SK-N-SH (cell line): ENCODE measurements around the gene MAP4K1.

Experiments
- CHD2 ChIP-seq: fragments of 150-350 bp; IDR thresholded peaks from 2 replicates; pipeline ENCODE4 v1.6.1; 2018; ENCODE audit warnings: low read length; ENCODE audit not compliant: partially characterized antibody
- EP300 ChIP-seq, 2 experiments: IDR thresholded peaks; 2 replicates each; pipeline versions ENCODE4 v1.4.0 to v1.6.1; 2012; ENCODE audit warnings: borderline replicate concordance in 1 of 2, low read depth in 1 of 2, low read length in 1 of 2
- EZH2phosphoT487 ChIP-seq: fragments of 200-600 bp; sonication (generic); IDR thresholded peaks from 2 replicates; pipeline ENCODE4 v1.6.1; 2017; ENCODE audit warnings: low read depth, mixed run types, mild to moderate bottlenecking, antibody characterized with exemption, moderate library complexity, borderline replicate concordance
- FOXM1 ChIP-seq: IDR thresholded peaks from 2 replicates; pipeline ENCODE4 v1.4.0; 2012; ENCODE audit warnings: low read depth, mild to moderate bottlenecking
- JUND ChIP-seq: IDR thresholded peaks from 2 replicates; pipeline ENCODE4 v1.4.0; 2012
- MEF2A ChIP-seq: IDR thresholded peaks from 2 replicates; pipeline ENCODE4 v1.4.0; 2012; ENCODE audit warnings: low read depth, borderline replicate concordance
- POLR2AphosphoS5 ChIP-seq: IDR thresholded peaks from 2 replicates; pipeline ENCODE4 v1.6.1; 2012; ENCODE audit warnings: low read depth, low read length
- RAD21 ChIP-seq: IDR thresholded peaks from 2 replicates; pipeline ENCODE4 v1.6.1; 2012; ENCODE audit warnings: mild to moderate bottlenecking, low read length
- RCOR1 ChIP-seq: fragments of 150-350 bp; IDR thresholded peaks from 2 replicates; pipeline ENCODE4 v1.6.1; 2017; ENCODE audit warnings: antibody characterized with exemption, low read length
- SMC3 ChIP-seq: IDR thresholded peaks from 2 replicates; pipeline ENCODE4 v1.6.1; 2012; ENCODE audit warnings: low read depth, low read length, improper control_type of control experiment
- YY1 ChIP-seq: IDR thresholded peaks from 2 replicates; pipeline ENCODE4 v1.4.0; 2012; ENCODE audit warnings: low read depth, mild to moderate bottlenecking
- TF ChIP-seq, protein P1 (sequence below): fragments of 200-600 bp; sonication (generic); IDR thresholded peaks from 2 replicates; pipeline ENCODE4 v1.6.1; 2017; ENCODE audit warnings: antibody characterized with exemption, mild to moderate bottlenecking, moderate library complexity
- TF ChIP-seq, protein P2 (sequence below): IDR thresholded peaks from 2 replicates; pipeline ENCODE4 v1.6.1; 2012; ENCODE audit warnings: mild to moderate bottlenecking, low read depth, low read length, moderate library complexity
- TF ChIP-seq, protein P3 (sequence below): IDR thresholded peaks from 2 replicates; pipeline ENCODE4 v1.4.0; 2012; ENCODE audit warnings: low read depth, borderline replicate concordance

DNA sequence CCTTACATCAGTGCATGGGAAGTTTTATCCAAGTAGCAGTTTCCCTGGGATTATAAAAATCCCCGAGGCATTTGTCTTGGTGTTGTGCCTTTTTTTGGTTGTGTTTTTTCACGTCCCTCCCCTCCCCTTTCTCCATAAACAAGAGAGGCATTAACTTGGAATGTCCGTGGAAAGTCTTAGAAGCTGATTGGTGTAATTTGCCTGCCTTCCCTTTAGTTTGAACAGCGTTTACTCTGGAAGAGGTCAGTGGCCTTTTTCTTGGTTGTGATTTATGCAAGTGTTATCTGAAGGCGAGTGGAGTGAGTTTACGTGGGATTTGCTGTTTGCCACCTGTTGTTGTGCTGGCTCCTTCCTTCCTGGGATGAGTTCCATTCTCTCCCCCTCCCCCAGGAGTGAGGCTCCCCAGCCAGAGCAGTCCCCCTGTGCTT lies 36.9 kb upstream of the MAP4K1 start:
- TF ChIP-seq CHD2: no peak
- TF ChIP-seq, protein P1, sequence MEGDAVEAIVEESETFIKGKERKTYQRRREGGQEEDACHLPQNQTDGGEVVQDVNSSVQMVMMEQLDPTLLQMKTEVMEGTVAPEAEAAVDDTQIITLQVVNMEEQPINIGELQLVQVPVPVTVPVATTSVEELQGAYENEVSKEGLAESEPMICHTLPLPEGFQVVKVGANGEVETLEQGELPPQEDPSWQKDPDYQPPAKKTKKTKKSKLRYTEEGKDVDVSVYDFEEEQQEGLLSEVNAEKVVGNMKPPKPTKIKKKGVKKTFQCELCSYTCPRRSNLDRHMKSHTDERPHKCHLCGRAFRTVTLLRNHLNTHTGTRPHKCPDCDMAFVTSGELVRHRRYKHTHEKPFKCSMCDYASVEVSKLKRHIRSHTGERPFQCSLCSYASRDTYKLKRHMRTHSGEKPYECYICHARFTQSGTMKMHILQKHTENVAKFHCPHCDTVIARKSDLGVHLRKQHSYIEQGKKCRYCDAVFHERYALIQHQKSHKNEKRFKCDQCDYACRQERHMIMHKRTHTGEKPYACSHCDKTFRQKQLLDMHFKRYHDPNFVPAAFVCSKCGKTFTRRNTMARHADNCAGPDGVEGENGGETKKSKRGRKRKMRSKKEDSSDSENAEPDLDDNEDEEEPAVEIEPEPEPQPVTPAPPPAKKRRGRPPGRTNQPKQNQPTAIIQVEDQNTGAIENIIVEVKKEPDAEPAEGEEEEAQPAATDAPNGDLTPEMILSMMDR: no peak
- TF ChIP-seq POLR2AphosphoS5: no peak
- TF ChIP-seq YY1: no peak
- TF ChIP-seq RCOR1: no peak
- TF ChIP-seq, protein P2, sequence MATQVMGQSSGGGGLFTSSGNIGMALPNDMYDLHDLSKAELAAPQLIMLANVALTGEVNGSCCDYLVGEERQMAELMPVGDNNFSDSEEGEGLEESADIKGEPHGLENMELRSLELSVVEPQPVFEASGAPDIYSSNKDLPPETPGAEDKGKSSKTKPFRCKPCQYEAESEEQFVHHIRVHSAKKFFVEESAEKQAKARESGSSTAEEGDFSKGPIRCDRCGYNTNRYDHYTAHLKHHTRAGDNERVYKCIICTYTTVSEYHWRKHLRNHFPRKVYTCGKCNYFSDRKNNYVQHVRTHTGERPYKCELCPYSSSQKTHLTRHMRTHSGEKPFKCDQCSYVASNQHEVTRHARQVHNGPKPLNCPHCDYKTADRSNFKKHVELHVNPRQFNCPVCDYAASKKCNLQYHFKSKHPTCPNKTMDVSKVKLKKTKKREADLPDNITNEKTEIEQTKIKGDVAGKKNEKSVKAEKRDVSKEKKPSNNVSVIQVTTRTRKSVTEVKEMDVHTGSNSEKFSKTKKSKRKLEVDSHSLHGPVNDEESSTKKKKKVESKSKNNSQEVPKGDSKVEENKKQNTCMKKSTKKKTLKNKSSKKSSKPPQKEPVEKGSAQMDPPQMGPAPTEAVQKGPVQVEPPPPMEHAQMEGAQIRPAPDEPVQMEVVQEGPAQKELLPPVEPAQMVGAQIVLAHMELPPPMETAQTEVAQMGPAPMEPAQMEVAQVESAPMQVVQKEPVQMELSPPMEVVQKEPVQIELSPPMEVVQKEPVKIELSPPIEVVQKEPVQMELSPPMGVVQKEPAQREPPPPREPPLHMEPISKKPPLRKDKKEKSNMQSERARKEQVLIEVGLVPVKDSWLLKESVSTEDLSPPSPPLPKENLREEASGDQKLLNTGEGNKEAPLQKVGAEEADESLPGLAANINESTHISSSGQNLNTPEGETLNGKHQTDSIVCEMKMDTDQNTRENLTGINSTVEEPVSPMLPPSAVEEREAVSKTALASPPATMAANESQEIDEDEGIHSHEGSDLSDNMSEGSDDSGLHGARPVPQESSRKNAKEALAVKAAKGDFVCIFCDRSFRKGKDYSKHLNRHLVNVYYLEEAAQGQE: no peak
- no peak for TF ChIP-seq JUND
- TF ChIP-seq, protein P3, sequence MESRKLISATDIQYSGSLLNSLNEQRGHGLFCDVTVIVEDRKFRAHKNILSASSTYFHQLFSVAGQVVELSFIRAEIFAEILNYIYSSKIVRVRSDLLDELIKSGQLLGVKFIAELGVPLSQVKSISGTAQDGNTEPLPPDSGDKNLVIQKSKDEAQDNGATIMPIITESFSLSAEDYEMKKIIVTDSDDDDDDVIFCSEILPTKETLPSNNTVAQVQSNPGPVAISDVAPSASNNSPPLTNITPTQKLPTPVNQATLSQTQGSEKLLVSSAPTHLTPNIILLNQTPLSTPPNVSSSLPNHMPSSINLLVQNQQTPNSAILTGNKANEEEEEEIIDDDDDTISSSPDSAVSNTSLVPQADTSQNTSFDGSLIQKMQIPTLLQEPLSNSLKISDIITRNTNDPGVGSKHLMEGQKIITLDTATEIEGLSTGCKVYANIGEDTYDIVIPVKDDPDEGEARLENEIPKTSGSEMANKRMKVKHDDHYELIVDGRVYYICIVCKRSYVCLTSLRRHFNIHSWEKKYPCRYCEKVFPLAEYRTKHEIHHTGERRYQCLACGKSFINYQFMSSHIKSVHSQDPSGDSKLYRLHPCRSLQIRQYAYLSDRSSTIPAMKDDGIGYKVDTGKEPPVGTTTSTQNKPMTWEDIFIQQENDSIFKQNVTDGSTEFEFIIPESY: no peak
- TF ChIP-seq SMC3: no peak
- no peak for TF ChIP-seq EZH2phosphoT487
- no peak for TF ChIP-seq FOXM1
- TF ChIP-seq EP300 (IDR thresholded peaks at IDR 0.05; ENCODE audit: borderline replicate concordance in 1 of 2, low read depth in 1 of 2, low read length in 1 of 2): no peak
- no peak for TF ChIP-seq MEF2A
- no peak for TF ChIP-seq RAD21
